ENCODE data around the gene CDH13.

Gene CDH13

GRCh38 chr16:83807710-83808572, 1181.2 kb downstream of the CDH13 start, which contains the start of gene HSBP1:
Gene HSBP1, plus strand, starts transcription at chr16:83807978. Its CDS starts 99 bp downstream, at chr16:83808077.
- DNase-seq (ENCODE audit: low spot score) = peak; percentile 94

DNA sequence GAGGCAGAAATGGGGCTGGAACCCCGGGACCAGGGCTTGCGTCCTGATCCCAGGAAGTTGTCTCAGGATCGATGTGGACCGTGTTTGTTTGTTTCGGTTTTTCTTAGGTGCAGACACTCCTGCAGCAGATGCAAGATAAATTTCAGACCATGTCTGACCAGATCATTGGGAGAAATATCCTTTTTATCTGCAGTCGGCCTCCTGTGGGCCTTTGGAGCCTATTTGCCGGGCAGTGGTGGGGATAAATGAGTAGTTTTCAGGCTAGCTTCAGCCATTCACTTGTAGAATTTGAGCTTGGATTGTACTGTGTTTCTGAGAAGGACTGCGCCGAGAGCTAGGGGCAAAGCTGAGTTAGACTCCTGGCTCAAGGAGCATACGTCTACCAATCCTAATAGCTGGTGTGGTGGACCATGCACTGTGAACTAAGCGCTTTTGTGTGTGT, 1181.8 kb downstream of the CDH13 start:
- DNase-seq (ENCODE audit: low spot score) = no peak

DNA sequence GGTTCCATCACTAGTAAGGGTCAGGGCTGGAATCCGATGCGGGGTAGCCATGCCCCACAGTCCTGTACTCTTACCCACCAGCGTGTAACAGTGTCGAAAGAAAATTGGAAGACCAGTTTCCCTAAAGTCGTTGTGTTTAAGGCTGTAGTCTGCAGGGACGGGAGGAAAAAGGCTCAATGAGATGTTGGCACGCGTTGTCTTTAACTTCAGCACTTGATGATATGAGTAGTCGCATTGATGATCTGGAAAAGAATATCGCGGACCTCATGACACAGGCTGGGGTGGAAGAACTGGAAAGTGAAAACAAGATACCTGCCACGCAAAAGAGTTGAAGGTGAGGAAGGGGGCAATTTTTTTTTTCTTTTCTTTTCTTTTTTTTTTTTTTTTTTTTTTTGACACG, 1182.3 kb downstream of the CDH13 start:
- no peak for DNase-seq (ENCODE audit: low spot score)

GRCh38 chr16:83810901-83811300, 1184.1 kb downstream of the CDH13 start:
- DNase-seq (ENCODE audit: low spot score) = no peak

DNA sequence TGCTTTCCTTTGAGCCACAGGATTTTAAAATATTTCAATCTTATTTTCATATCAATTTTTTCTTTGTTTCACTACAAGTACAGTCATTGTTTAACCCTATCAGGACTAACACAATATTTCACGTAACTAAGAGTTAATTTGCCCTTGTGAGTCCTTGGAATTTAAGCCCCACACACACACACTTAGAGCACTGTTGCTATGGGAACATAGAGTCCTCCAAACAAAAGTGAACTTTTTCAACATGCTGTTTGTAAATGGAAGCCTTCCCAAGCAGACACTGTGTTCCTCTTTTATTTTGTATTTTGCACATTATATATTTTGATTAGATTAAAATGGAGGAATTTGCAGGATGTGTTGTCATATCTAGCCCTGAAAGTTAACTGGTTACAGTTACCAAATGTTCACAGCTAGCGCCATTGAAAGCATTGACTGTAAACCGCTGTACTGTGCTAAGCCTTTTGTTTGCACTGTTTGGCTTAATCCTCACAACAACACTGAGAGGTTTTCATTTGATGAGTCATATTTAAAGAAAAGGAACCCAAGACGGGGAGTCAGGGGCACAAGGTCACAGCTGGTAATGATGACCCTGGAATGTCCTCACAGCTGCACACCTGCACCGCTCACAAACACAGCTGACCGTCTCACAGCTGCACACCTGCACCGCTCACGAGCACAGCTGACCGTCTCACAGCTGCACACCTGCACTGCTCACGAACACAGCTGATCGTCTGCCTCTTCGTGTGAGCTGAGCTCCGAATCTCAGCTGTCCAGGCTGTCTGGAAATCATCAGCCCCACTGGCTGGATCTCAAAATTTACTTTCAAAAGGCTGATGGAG, 1187.3 kb downstream of the CDH13 start:
- no peak for DNase-seq (ENCODE audit: low spot score)

DNA sequence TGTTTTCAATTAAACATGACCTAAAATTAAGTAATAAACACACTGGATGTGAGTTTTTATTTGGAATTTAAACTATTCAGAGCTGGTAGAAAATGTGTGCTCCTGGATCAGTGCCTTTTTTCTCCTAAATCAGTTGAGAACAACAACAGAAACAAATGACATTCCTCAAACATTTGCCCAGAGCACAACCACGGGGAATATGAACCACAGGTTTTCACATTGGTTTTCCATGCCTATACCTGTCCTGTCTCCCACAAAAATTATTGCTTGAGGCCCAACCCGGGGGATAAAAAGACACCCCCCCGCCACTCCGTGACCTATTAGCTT, 1187.9 kb downstream of the CDH13 start:
- DNase-seq (ENCODE audit: low spot score) = no peak

- DNase-seq (ENCODE audit: low spot score) = no peak
Measured at GRCh38 chr16:83817022-83817421, 1190.3 kb downstream of the CDH13 start.

GRCh38 chr16:83818276-83818675, 1191.5 kb downstream of the CDH13 start:
- DNase-seq (ENCODE audit: low spot score) = no peak

- DNase-seq (ENCODE audit: low spot score) = no peak
Measured at GRCh38 chr16:83819361-83819760, 1192.6 kb downstream of the CDH13 start.

DNA sequence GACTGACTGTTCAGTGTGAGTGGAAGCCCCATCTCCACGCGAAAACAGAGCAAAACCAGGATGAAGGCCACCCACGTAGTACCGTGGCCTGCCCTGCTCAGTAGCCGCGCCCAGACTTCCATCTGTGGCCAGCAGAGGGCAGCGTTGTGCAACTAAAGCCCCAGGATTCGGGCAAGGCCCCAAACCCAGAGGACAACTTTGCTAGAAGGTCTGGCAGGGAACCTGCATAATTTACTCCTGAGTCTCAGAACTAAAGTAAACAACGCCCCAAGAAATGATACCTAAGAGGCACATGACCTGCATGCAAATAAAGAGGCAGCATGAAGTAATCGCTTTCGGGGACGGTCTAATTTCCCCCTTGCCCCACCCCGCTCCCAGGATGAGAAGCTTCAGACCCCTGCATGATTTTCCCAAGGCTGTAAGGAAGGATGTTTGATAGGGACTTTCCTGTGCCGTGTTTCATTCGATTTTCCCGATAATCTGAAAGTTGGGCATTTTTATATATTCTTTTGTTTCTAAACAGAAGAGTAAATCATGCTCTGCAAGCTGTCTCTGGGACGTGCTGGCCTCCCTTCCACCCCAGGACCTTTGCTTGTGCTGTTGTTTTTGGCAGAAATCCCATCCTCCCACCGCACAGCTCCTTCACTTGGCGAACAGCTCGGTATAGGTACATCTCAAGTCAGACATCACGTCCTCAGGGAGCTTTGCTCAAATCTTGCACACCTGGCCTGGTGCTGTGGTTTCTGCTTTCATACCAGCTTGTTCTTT, 1199.6 kb downstream of the CDH13 start:
- DNase-seq (ENCODE audit: low spot score) = peak; percentile 79

GRCh38 chr16:83830091-83830768, 1203.5 kb downstream of the CDH13 start:
- no peak for DNase-seq (ENCODE audit: low spot score)

DNA sequence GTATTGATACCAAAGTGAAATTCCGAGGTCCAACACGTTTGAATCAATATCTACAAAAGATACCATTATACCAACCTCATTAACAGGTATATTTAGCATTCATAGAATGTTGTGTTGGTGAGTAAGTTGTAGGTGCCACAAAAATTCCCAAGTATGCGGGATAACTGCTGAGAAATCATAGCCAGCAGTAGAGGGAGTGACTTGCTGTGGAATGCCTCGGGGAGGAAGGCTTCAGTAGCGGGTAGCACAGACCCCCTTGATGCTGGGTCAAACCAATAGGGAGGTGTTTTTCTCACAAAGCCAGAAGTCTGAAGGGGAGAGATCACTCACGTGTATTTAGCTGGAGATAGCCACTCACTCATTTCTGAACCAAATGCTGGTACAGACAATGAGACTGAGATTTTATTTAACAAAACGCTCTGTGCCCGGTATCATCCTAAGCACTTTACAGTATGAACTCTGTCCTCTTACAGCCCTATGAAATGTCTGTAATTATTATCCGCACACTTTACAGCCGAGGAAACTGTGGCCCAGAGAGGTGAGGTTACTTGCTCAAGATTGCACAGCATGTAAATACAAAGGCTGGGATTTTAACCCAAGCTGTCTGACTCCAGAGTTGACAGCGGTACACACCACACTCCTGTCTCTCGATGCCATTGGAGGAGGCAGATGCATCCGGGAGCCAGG, 1204.1 kb downstream of the CDH13 start:
- DNase-seq (ENCODE audit: low spot score) = no peak

GRCh38 chr16:83831456-83831987, 1204.8 kb downstream of the CDH13 start:
- DNase-seq (ENCODE audit: low spot score) = no peak

DNA sequence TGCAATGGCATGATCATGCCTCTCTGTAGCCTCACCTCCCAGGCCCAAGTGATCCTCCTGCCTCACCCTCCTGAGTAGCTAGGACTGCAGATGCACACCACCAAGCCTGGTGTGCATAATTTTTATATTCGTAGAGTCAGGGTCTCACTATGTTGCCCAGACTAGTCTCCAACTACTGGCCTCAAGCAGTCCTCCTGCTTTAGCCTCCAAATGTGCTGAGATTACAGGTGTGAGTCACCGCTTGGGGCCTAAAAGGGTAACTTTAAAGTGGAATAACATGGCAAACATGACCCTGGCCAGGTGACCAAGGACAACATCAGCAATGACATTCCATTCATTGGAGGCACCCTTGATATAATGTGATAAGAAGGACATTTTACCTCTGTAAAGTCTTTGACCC, 1207.2 kb downstream of the CDH13 start:
- DNase-seq (ENCODE audit: low spot score) = no peak

GRCh38 chr16:83835586-83836566, 1209.1 kb downstream of the CDH13 start:
- peak; percentile 11 for DNase-seq (ENCODE audit: low spot score)

DNA sequence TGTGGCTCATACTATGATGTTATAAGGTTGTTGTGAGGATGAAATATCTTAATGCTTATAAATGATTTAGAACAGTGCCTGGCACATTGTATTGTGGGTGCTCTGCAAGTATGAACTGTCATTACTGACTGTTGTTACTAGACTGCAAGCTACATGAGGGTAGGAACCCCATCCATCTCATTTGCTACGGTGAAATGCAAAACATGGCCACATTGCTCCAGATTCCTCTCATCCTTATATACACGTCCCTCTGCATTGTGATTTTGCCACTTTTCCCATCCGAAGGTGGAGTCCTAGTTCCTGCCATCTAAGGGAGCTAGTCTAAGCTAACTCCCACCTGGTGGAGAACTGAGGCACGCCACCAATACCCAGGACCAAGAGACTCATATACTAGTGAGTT, 1210.8 kb downstream of the CDH13 start:
- no peak for DNase-seq (ENCODE audit: low spot score)

GRCh38 chr16:83838151-83838550, 1211.4 kb downstream of the CDH13 start:
- DNase-seq (ENCODE audit: low spot score) = no peak

DNA sequence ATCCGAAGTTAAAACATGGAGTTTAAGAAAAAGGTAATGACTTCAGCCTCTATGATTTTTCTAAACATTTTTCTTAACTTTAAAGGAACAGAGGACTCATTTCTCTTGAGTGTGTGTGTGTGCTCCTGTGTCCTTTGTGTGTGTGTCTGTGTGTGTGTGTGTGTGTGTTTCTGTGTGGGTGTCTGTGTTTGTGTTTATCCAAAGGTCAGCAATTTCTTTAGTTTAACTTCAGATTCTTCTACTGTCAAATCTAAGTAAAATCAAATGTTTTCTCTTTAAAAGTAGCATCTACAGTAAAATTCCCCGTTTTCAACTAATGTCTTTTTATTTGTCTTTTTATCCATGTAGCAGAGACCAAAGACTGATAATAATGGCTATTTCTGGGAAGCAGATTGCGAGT, 1212.8 kb downstream of the CDH13 start:
- DNase-seq (ENCODE audit: low spot score) = no peak

GRCh38 chr16:83840060-83840617, 1213.4 kb downstream of the CDH13 start:
- no peak for DNase-seq (ENCODE audit: low spot score)
